Measurements from ENCODE around the gene DNAJB6. TPM values are rescaled to one million over a fixed set of nuclear protein-coding genes. Genes with fewer than 3 reads are reported as not detected.

The DNAJB6 gene
- total RNA-seq (2014; rRNA removed; shearing (Covaris generic)) (56.4 and 69.3 TPM in 2 replicates), total RNA-seq (2022) (65.9 and 66.4 TPM in 2 replicates), Bru-seq, nascent RNA (percentile 84 among the genes with signal in this experiment), BruChase-seq, experiment 1, labeled RNA remaining after a 6-hour chase (percentile 83 among the genes with signal in this experiment), BruChase-seq, experiment 2, labeled RNA remaining after a 2-hour chase (percentile 80 among the genes with signal in this experiment)
- long read RNA-seq, full-length matches to known transcripts, result 171 of 194 reads
- long read RNA-seq, partial matches to known transcripts, result 9 of 194 reads
- long read RNA-seq, other reads (novel, unspliced or antisense), result 14 of 194 reads

- Histone ChIP-seq H2AFZ (ENCODE audit: low read length) (peak within 1 kb of the TSS; percentile 73), H3K36me3 (ENCODE audit: insufficient read depth, low read length) (peaks cover 25% of the 10 kb centered on the region), H3K9me3 (ENCODE audit: low read length) (no peaks in the 10 kb centered on the region), H3K4me1 (ENCODE audit: insufficient read depth, low read length, poor library complexity, severe bottlenecking) (peaks cover 83% of the 10 kb centered on the region), H3K9me2 (ENCODE audit: insufficient read depth, low read length) (no peaks in the 10 kb centered on the region), H3K79me2 (ENCODE audit: insufficient read depth, low read depth, low read length) (peaks cover 48% of the 10 kb centered on the region), H3K4me3 (ENCODE audit: low read depth, low read length, poor library complexity, severe bottlenecking) (peak within 1 kb of the TSS; percentile 76), H3K4me2 (ENCODE audit: low read length) (peak within 1 kb of the TSS; percentile 99), H3K27ac (ENCODE audit: low read depth, low read length, poor library complexity, severe bottlenecking) (peak within 1 kb of the TSS; percentile 84), H4K20me1 (ENCODE audit: insufficient read depth, low read length) (peaks cover 19% of the 10 kb centered on the region)
- intact Hi-C loops (cut with micrococcal nuclease; ENCODE audit: unreplicated experiment), result no loop called here
- ChIA-PET CTCF (ENCODE audit: unreplicated experiment) (interaction anchor here (0.6 kb wide), 1 partner anchor 25 kb away, joined by 3 read pairs; no protein-coding TSS in a partner anchor), POLR2A (interaction anchor here (1.5 kb wide), 1 partner anchor 9 kb away, joined by 5 read pairs; no protein-coding TSS in a partner anchor)
- TF ChIP-seq CTCF (conservative IDR thresholded peaks at IDR 0.05; ENCODE audit: low read length) (no peak), EZH2phosphoT487 (IDR thresholded peaks at IDR 0.05; ENCODE audit: borderline replicate concordance, low read depth, low read length) (no peak)
- no TSS peak for BruUV-seq (replicated peaks)
- peak; percentile 95 for DNase-seq (ENCODE audit: low spot score)
Observed at GRCh38 chr7:157336383-157337315, at the start of gene DNAJB6. TSS of gene DNAJB6 (plus strand) at chr7:157337004. CDS start at chr7:157358573, 21,569 bp downstream.

- no peak for DNase-seq (ENCODE audit: low spot score)
- no peaks in the 10 kb centered on the region for H4K20me1 ChIP-seq (ENCODE audit: insufficient read depth, low read length)
- TF ChIP-seq EZH2phosphoT487 (IDR thresholded peaks at IDR 0.05; ENCODE audit: borderline replicate concordance, low read depth, low read length) (no peak), CTCF (conservative IDR thresholded peaks at IDR 0.05; ENCODE audit: low read length) (no peak)
- no peaks in the 10 kb centered on the region for H3K36me3 ChIP-seq (ENCODE audit: insufficient read depth, low read length)
- no peaks in the 10 kb centered on the region for H3K79me2 ChIP-seq (ENCODE audit: insufficient read depth, low read depth, low read length)
- H3K27ac ChIP-seq (ENCODE audit: low read depth, low read length, poor library complexity, severe bottlenecking), result no peak overlapping the region
- CTCF ChIA-PET (ENCODE audit: unreplicated experiment), result no interaction called here
- H3K9me2 ChIP-seq (ENCODE audit: insufficient read depth, low read length), result no peaks in the 10 kb centered on the region
- BruUV-seq (replicated peaks), result no TSS peak
- POLR2A ChIA-PET, result no interaction called here
- intact Hi-C loops (cut with micrococcal nuclease; ENCODE audit: unreplicated experiment), result no loop called here
- no peaks in the 10 kb centered on the region for H3K4me1 ChIP-seq (ENCODE audit: insufficient read depth, low read length, poor library complexity, severe bottlenecking)
- H3K9me3 ChIP-seq (ENCODE audit: low read length), result no peaks in the 10 kb centered on the region
- no peak overlapping the region for H2AFZ ChIP-seq (ENCODE audit: low read length)
- no peak overlapping the region for H3K4me3 ChIP-seq (ENCODE audit: low read depth, low read length, poor library complexity, severe bottlenecking)
- no peak overlapping the region for H3K4me2 ChIP-seq (ENCODE audit: low read length)
Observed at GRCh38 chr7:157291404-157292080, 45.3 kb upstream of the DNAJB6 start.
